HEK293 (cell line): ENCODE results near the gene SNX2.
"Not testable (repeated sequence)": the region's sequence is repeated elsewhere in the genome, so short reads cannot be mapped to it uniquely, and the experiment has no call there.

ENCODE experiments used
- CTCF ChIA-PET: fragments of 350-600 bp; formaldehyde crosslinking; extraction: SDS; loops from one replicate; lab custom pipeline; 2021; ENCODE audit warnings: antibody characterized with exemption; lab: Yijun Ruan, JAX
- POLR2A ChIA-PET: fragments of 300-600 bp; formaldehyde crosslinking; extraction: SDS; loops from one replicate; lab custom pipeline; 2020; ENCODE audit warnings: antibody characterized with exemption, inconsistent platforms; lab: Yijun Ruan, JAX
- H3K27ac ChIP-seq: fragments of 200-500 bp; sonication (Bioruptor generic); 2 replicates; pipeline ENCODE4 v1.5.1; 2014; ENCODE audit warnings: low read depth, low read length, control low read depth, inconsistent platforms; ENCODE audit errors: extremely low read depth
- H3K36me3 ChIP-seq, 2 experiments: fragments of 200-500 bp in 1 of 2; sonication (Bioruptor generic) in 1 of 2; 1 replicate in 1 of 2; 2 replicates in 1 of 2; pipeline ENCODE4 v1.5.1; 2014 to 2017; ENCODE audit warnings: inconsistent platforms in 2 of 2, low read length in 2 of 2; ENCODE audit not compliant: control insufficient read depth in 2 of 2, insufficient read depth in 1 of 2
- H3K4me1 ChIP-seq: fragments of 200-500 bp; sonication (Bioruptor generic); 2 replicates; pipeline ENCODE4 v1.5.1; 2014; ENCODE audit warnings: mild to moderate bottlenecking, low read length, inconsistent platforms; ENCODE audit not compliant: control insufficient read depth, insufficient read depth
- H3K4me3 ChIP-seq: 2 replicates; pipeline ENCODE4 v1.5.1; 2011; ENCODE audit warnings: low read depth, mild to moderate bottlenecking, control low read depth, low read length, moderate library complexity
- H3K9me3 ChIP-seq: fragments of 200-500 bp; sonication (Bioruptor generic); 2 replicates; pipeline ENCODE4 v1.5.1; 2014; ENCODE audit warnings: low read depth, low read length, inconsistent platforms; ENCODE audit not compliant: control insufficient read depth, insufficient read depth
- IKZF3 ChIP-seq: fragments of 450-650 bp; IDR thresholded peaks from 2 replicates; pipeline ENCODE4 v1.5.0; 2018; ENCODE audit warnings: missing biosample characterization, mild to moderate bottlenecking, missing genetic modification characterization, moderate library complexity
- MYNN ChIP-seq: fragments of 450-650 bp; formaldehyde crosslinking; IDR thresholded peaks from 2 replicates; pipeline ENCODE4 v1.5.1; 2016; ENCODE audit warnings: missing biosample characterization, missing genetic modification characterization, borderline replicate concordance
- PRDM6 ChIP-seq: fragments of 450-650 bp; formaldehyde crosslinking; IDR thresholded peaks from 2 replicates; pipeline ENCODE4 v1.5.1; 2017; ENCODE audit warnings: missing biosample characterization, missing genetic modification characterization
- ZFP3 ChIP-seq: fragments of 450-650 bp; formaldehyde crosslinking; IDR thresholded peaks from 2 replicates; pipeline ENCODE4 v1.5.1; 2016; ENCODE audit warnings: low read depth, missing biosample characterization, missing genetic modification characterization
- ZNF138 ChIP-seq: fragments of 450-650 bp; formaldehyde crosslinking; IDR thresholded peaks from 2 replicates; pipeline ENCODE4 v1.5.1; 2016; ENCODE audit warnings: missing biosample characterization, missing genetic modification characterization, borderline replicate concordance
- ZNF140 ChIP-seq: fragments of 450-650 bp; formaldehyde crosslinking; IDR thresholded peaks from 2 replicates; pipeline ENCODE4 v1.5.1; 2016; ENCODE audit warnings: missing biosample characterization, missing genetic modification characterization
- ZNF146 ChIP-seq: fragments of 450-650 bp; formaldehyde crosslinking; IDR thresholded peaks from 2 replicates; pipeline ENCODE4 v1.5.1; 2016; ENCODE audit warnings: missing biosample characterization, missing genetic modification characterization
- ZNF19 ChIP-seq: fragments of 450-650 bp; formaldehyde crosslinking; IDR thresholded peaks from 2 replicates; pipeline ENCODE4; 2016; ENCODE audit warnings: missing biosample characterization, missing genetic modification characterization, low read depth
- ZNF510 ChIP-seq: fragments of 450-650 bp; formaldehyde crosslinking; IDR thresholded peaks from 2 replicates; pipeline ENCODE4 v1.5.1; 2018; ENCODE audit warnings: mild to moderate bottlenecking, missing genetic modification characterization, missing biosample characterization; ENCODE audit not compliant: insufficient replicate concordance
- ZNF544 ChIP-seq: fragments of 450-650 bp; formaldehyde crosslinking; IDR thresholded peaks from 2 replicates; pipeline ENCODE4 v1.5.0; 2017; ENCODE audit warnings: missing biosample characterization, missing genetic modification characterization
- ZNF580 ChIP-seq: fragments of 450-650 bp; formaldehyde crosslinking; IDR thresholded peaks from 2 replicates; pipeline ENCODE4 v1.5.1; 2016; ENCODE audit warnings: missing biosample characterization, missing genetic modification characterization
- ZSCAN4 ChIP-seq: fragments of 450-650 bp; formaldehyde crosslinking; IDR thresholded peaks from 2 replicates; pipeline ENCODE4 v1.5.1; 2017; ENCODE audit warnings: missing biosample characterization, missing genetic modification characterization

Gene SNX2

GRCh38 chr5:122847687-122848081 lies 72.8 kb downstream of the SNX2 start:
- H3K4me1 ChIP-seq: no peaks in the 10 kb centered on the region
- no peaks in the 10 kb centered on the region for H3K9me3 ChIP-seq
- H3K27ac ChIP-seq: no peak overlapping the region
- H3K36me3 ChIP-seq: no peaks in the 10 kb centered on the region
- CTCF ChIA-PET: no interaction called here
- no peak overlapping the region for H3K4me3 ChIP-seq
- no peak for TF ChIP-seq MYNN (tag by site-specific recombination)
- POLR2A ChIA-PET: no interaction called here

- H3K4me1 ChIP-seq: no peaks in the 10 kb centered on the region
- TF ChIP-seq ZNF544 (tag by site-specific recombination) (no peak), ZNF140 (tag by site-specific recombination) (no peak), ZNF138 (no peak), MYNN (tag by site-specific recombination) (no peak), ZNF19 (tag by site-specific recombination) (no peak), IKZF3 (tag by site-specific recombination) (no peak), ZSCAN4 (tag by site-specific recombination) (no peak)
- H3K4me3 ChIP-seq: no peak overlapping the region
- H3K36me3 ChIP-seq: no peaks in the 10 kb centered on the region
- no peak overlapping the region for H3K27ac ChIP-seq
- H3K9me3 ChIP-seq: no peaks in the 10 kb centered on the region
- CTCF ChIA-PET: no interaction called here
- POLR2A ChIA-PET: interaction anchor here (0.5 kb wide), 1 partner anchor 164 kb away, joined by 3 read pairs; no protein-coding TSS in a partner anchor
Observed at GRCh38 chr5:122849771-122850170, 74.9 kb downstream of the SNX2 start.

GRCh38 chr5:122857538-122857937 lies 82.7 kb downstream of the SNX2 start:
- TF ChIP-seq ZNF580 (tag by site-specific recombination) (0 out of 2 replicates have a peak, but pooled peaks have one; percentile 37), ZNF146 (tag by site-specific recombination) (peak; percentile 85)
- TF ChIP-seq, all 188 proteins: peak for 2; not testable (repeated sequence) for 186
- H3K4me1 ChIP-seq, H3K9me3 ChIP-seq, H3K36me3 ChIP-seq, POLR2A ChIA-PET, H3K27ac ChIP-seq, CTCF ChIA-PET, H3K4me3 ChIP-seq: not testable (repeated sequence)

GRCh38 chr5:122858451-122858850 lies 83.6 kb downstream of the SNX2 start:
- H3K4me1 ChIP-seq: peaks cover 4% of the 10 kb centered on the region; the same call in 1 of the 2 replicates
- TF ChIP-seq PRDM6 (tag by site-specific recombination): peak; percentile 13; the same call in 1 of the 2 replicates
- TF ChIP-seq ZNF510 (tag by site-specific recombination): peak; percentile 22
- TF ChIP-seq ZFP3 (tag by site-specific recombination): no peak
- TF ChIP-seq, all 188 proteins: peak for 2
- Histone ChIP-seq H3K4me3 (no peak overlapping the region), H3K9me3 (no peaks in the 10 kb centered on the region), H3K27ac (no peak overlapping the region), H3K36me3 (no peaks in the 10 kb centered on the region)
- CTCF ChIA-PET: no interaction called here
- POLR2A ChIA-PET: no interaction called here
